ENCODE data around the gene SH3GL1. TPM values are rescaled to one million over a fixed set of nuclear protein-coding genes. Genes with fewer than 3 reads are reported as not detected.

SH3GL1 gene
- total RNA-seq, 1 donor: 83.2 TPM

GRCh38 chr19:4403005-4403761, 2.8 kb upstream of the SH3GL1 start:
- Histone ChIP-seq H2AFZ (ENCODE audit: low read length) (peak overlapping the region; percentile 88), H3K27me3 (ENCODE audit: insufficient read depth, low read length) (no peaks in the 10 kb centered on the region)

GRCh38 chr19:4402171-4403004, 2.0 kb upstream of the SH3GL1 start, which contains the start of gene CHAF1A:
Gene CHAF1A, plus strand, starts transcription at chr19:4402640. Its CDS starts 123 bp downstream, at chr19:4402763.
- Histone ChIP-seq H3K4me1 (ENCODE audit: insufficient read depth, low read length) (peaks cover 35% of the 10 kb centered on the region), H3K79me2 (ENCODE audit: insufficient read depth, low read length) (peaks cover 72% of the 10 kb centered on the region), H3K9me3 (ENCODE audit: low read depth, low read length) (no peaks in the 10 kb centered on the region), H3K4me2 (ENCODE audit: insufficient read depth, low read length) (peak within 1 kb of the TSS; percentile 95), H4K20me1 (ENCODE audit: insufficient read depth, low read length) (peaks cover 21% of the 10 kb centered on the region), H3K4me3 (ENCODE audit: insufficient read depth, low read length) (peak within 1 kb of the TSS; percentile 86), H2AFZ (ENCODE audit: low read length) (peak within 1 kb of the TSS; percentile 88), H3K27me3 (ENCODE audit: insufficient read depth, low read length) (no peaks in the 10 kb centered on the region), H3K36me3 (ENCODE audit: insufficient read depth, low read length) (peaks cover 7% of the 10 kb centered on the region), H3K27ac (ENCODE audit: low read depth, low read length) (peak within 1 kb of the TSS; percentile 96)
- peak; percentile 100 for DNase-seq (ENCODE audit: insufficient read length, low spot score, missing footprints)
- TF ChIP-seq, protein P1, sequence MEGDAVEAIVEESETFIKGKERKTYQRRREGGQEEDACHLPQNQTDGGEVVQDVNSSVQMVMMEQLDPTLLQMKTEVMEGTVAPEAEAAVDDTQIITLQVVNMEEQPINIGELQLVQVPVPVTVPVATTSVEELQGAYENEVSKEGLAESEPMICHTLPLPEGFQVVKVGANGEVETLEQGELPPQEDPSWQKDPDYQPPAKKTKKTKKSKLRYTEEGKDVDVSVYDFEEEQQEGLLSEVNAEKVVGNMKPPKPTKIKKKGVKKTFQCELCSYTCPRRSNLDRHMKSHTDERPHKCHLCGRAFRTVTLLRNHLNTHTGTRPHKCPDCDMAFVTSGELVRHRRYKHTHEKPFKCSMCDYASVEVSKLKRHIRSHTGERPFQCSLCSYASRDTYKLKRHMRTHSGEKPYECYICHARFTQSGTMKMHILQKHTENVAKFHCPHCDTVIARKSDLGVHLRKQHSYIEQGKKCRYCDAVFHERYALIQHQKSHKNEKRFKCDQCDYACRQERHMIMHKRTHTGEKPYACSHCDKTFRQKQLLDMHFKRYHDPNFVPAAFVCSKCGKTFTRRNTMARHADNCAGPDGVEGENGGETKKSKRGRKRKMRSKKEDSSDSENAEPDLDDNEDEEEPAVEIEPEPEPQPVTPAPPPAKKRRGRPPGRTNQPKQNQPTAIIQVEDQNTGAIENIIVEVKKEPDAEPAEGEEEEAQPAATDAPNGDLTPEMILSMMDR (IDR thresholded peaks at IDR 0.05; ENCODE audit: extremely low read depth, low read depth, low read length): no peak

More at GRCh38 chr19:4403005-4403761, 2.8 kb upstream of the SH3GL1 start:
- peaks cover 28% of the 10 kb centered on the region for H3K4me1 ChIP-seq (ENCODE audit: insufficient read depth, low read length)
- peak; percentile 88 for DNase-seq (ENCODE audit: insufficient read length, low spot score, missing footprints)
- peaks cover 13% of the 10 kb centered on the region for H4K20me1 ChIP-seq (ENCODE audit: insufficient read depth, low read length)
- TF ChIP-seq, protein P1 (IDR thresholded peaks at IDR 0.05; ENCODE audit: extremely low read depth, low read depth, low read length): no peak
- peaks cover under 1% of the 10 kb centered on the region for H3K36me3 ChIP-seq (ENCODE audit: insufficient read depth, low read length)
- H3K9me3 ChIP-seq (ENCODE audit: low read depth, low read length): no peaks in the 10 kb centered on the region
- H3K4me2 ChIP-seq (ENCODE audit: insufficient read depth, low read length): peak overlapping the region; percentile 83
- H3K79me2 ChIP-seq (ENCODE audit: insufficient read depth, low read length): peaks cover 66% of the 10 kb centered on the region
- H3K27ac ChIP-seq (ENCODE audit: low read depth, low read length): peak overlapping the region; percentile 73
- H3K4me3 ChIP-seq (ENCODE audit: insufficient read depth, low read length): peak overlapping the region; percentile 86

DNA sequence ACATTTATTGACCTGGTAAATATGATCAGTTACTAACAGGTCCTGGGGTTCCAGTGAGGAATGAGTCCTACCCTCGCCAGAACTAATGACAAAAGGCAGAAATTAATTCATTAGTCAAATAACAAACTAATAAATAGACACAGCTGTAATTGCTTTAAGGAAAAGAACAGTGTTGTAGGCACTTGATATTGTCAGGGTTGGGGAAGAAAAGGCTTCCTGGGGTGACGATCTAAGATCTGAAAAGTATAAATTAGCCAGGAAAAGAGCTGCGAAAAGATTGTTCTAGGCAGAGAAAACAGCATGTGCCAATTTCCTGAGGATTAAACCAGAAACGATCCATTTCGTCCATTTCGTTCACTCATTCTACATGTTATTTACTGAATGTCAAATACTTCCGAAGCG, 1.4 kb upstream of the SH3GL1 start:
- Histone ChIP-seq H3K27me3 (ENCODE audit: insufficient read depth, low read length) (no peaks in the 10 kb centered on the region), H3K27ac (ENCODE audit: low read depth, low read length) (peak overlapping the region; percentile 96), H3K36me3 (ENCODE audit: insufficient read depth, low read length) (peaks cover 7% of the 10 kb centered on the region), H3K4me1 (ENCODE audit: insufficient read depth, low read length) (peaks cover 41% of the 10 kb centered on the region), H4K20me1 (ENCODE audit: insufficient read depth, low read length) (peaks cover 27% of the 10 kb centered on the region), H3K4me3 (ENCODE audit: insufficient read depth, low read length) (peak overlapping the region; percentile 86), H3K79me2 (ENCODE audit: insufficient read depth, low read length) (peaks cover 74% of the 10 kb centered on the region), H3K9me3 (ENCODE audit: low read depth, low read length) (no peaks in the 10 kb centered on the region), H2AFZ (ENCODE audit: low read length) (peak overlapping the region; percentile 83), H3K4me2 (ENCODE audit: insufficient read depth, low read length) (peak overlapping the region; percentile 95)
- peak; percentile 88 for DNase-seq (ENCODE audit: insufficient read length, low spot score, missing footprints)
- TF ChIP-seq, protein P1 (IDR thresholded peaks at IDR 0.05; ENCODE audit: extremely low read depth, low read depth, low read length): no peak

GRCh38 chr19:4399812-4400134, 574 bp downstream of the SH3GL1 start:
- peak overlapping the region; percentile 13 for H2AFZ ChIP-seq (ENCODE audit: low read length)
- peaks cover 78% of the 10 kb centered on the region for H3K79me2 ChIP-seq (ENCODE audit: insufficient read depth, low read length)
- H3K4me2 ChIP-seq (ENCODE audit: insufficient read depth, low read length): peak overlapping the region; percentile 86
- H3K9me3 ChIP-seq (ENCODE audit: low read depth, low read length): no peaks in the 10 kb centered on the region
- TF ChIP-seq, protein P1 (IDR thresholded peaks at IDR 0.05; ENCODE audit: extremely low read depth, low read depth, low read length): no peak
- peak overlapping the region; percentile 76 for H3K27ac ChIP-seq (ENCODE audit: low read depth, low read length)
- H4K20me1 ChIP-seq (ENCODE audit: insufficient read depth, low read length): peaks cover 45% of the 10 kb centered on the region
- no peaks in the 10 kb centered on the region for H3K27me3 ChIP-seq (ENCODE audit: insufficient read depth, low read length)
- peak overlapping the region; percentile 81 for H3K4me3 ChIP-seq (ENCODE audit: insufficient read depth, low read length)
- peak; percentile 88 for DNase-seq (ENCODE audit: insufficient read length, low spot score, missing footprints)
- peaks cover 41% of the 10 kb centered on the region for H3K4me1 ChIP-seq (ENCODE audit: insufficient read depth, low read length)
- H3K36me3 ChIP-seq (ENCODE audit: insufficient read depth, low read length): peaks cover 7% of the 10 kb centered on the region
